Measurements from ENCODE around the gene TMTC1. TPM values are rescaled to one million over a fixed set of nuclear protein-coding genes. Genes with fewer than 3 reads are reported as not detected.

Gene TMTC1
- total RNA-seq, 1 experiment from 2014 or later: 0.17 TPM

DNA sequence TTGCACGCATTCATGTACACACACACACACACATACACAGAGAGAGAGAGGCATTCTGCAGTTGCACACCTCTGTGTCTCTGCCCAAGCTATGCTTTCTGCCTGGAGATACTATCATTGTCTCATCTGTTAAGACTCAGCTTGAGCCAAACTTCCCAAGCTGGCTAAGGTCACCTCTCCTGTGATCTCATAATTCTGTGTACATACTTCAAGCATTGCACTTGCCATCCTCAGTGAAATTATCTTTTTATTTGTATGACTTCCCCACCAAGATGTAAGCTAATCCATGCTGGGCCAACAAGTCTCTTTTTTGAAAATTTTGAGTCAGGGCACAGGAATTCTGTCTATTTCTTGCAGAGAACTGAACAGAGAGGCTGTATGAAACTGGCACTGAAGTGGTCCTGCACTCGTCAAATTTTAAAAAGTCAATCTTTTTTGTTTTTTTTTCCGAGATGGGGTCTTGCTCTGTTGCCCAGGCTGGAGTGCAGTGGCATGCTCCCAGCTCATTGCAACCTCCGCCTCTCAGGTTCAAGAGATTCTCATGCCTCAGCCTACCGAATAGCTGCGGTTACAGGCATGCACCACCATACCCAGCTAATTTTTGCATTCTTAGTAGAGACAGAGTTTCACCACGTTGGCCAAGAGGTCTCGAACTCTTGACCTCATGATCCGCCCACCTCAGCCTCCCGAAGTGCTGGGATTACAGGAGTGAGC lies 44.3 kb downstream of the TMTC1 start:
- CTCF ChIA-PET: no interaction called here
- Mint-ChIP-seq H3K9me3 (ENCODE audit: low read depth, unreplicated experiment) (no peaks in the 10 kb centered on the region), H3K27me3 (ENCODE audit: unreplicated experiment) (no peaks in the 10 kb centered on the region), H3K4me1 (ENCODE audit: low read depth, unreplicated experiment) (no peaks in the 10 kb centered on the region), H3K4me3 (ENCODE audit: low read depth, unreplicated experiment) (no peak overlapping the region), H3K36me3 (ENCODE audit: insufficient read depth, unreplicated experiment) (no peaks in the 10 kb centered on the region), H3K27ac (ENCODE audit: unreplicated experiment) (no peak overlapping the region)
- TF ChIP-seq, protein P1, sequence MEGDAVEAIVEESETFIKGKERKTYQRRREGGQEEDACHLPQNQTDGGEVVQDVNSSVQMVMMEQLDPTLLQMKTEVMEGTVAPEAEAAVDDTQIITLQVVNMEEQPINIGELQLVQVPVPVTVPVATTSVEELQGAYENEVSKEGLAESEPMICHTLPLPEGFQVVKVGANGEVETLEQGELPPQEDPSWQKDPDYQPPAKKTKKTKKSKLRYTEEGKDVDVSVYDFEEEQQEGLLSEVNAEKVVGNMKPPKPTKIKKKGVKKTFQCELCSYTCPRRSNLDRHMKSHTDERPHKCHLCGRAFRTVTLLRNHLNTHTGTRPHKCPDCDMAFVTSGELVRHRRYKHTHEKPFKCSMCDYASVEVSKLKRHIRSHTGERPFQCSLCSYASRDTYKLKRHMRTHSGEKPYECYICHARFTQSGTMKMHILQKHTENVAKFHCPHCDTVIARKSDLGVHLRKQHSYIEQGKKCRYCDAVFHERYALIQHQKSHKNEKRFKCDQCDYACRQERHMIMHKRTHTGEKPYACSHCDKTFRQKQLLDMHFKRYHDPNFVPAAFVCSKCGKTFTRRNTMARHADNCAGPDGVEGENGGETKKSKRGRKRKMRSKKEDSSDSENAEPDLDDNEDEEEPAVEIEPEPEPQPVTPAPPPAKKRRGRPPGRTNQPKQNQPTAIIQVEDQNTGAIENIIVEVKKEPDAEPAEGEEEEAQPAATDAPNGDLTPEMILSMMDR (IDR thresholded peaks at IDR 0.05; ENCODE audit: unreplicated experiment): no peak
- BruUV-seq (replicated peaks): no TSS peak
- intact Hi-C loops (cut with micrococcal nuclease; ENCODE audit: unreplicated experiment): no loop called here
- no peak for DNase-seq

DNA sequence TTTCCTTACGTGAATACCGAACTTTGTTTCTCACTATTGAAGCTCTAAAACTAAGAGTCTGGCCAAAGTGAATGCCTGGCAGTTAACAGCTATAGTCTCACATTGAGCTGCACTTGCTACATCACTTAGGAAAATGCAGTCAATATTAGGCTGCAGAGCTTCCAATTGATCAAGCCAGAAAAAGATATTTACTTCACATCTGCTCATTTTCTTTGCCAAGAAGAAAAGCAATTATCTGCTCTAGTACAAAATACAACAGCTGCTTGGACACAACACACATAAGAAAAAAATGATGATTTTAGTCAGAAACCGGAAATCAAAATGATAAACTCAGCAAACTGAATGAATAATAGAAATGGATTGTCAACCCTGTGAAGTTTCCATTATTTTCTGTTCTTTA lies 45.4 kb downstream of the TMTC1 start:
- no peaks in the 10 kb centered on the region for H3K4me1 Mint-ChIP-seq (ENCODE audit: low read depth, unreplicated experiment)
- BruUV-seq (replicated peaks): no TSS peak
- DNase-seq: no peak
- no peaks in the 10 kb centered on the region for H3K9me3 Mint-ChIP-seq (ENCODE audit: low read depth, unreplicated experiment)
- TF ChIP-seq, protein P1 (IDR thresholded peaks at IDR 0.05; ENCODE audit: unreplicated experiment): no peak
- H3K36me3 Mint-ChIP-seq (ENCODE audit: insufficient read depth, unreplicated experiment): no peaks in the 10 kb centered on the region
- CTCF ChIA-PET: no interaction called here
- no peak overlapping the region for H3K4me3 Mint-ChIP-seq (ENCODE audit: low read depth, unreplicated experiment)
- intact Hi-C loops (cut with micrococcal nuclease; ENCODE audit: unreplicated experiment): no loop called here
- no peaks in the 10 kb centered on the region for H3K27me3 Mint-ChIP-seq (ENCODE audit: unreplicated experiment)
- H3K27ac Mint-ChIP-seq (ENCODE audit: unreplicated experiment): no peak overlapping the region

DNA sequence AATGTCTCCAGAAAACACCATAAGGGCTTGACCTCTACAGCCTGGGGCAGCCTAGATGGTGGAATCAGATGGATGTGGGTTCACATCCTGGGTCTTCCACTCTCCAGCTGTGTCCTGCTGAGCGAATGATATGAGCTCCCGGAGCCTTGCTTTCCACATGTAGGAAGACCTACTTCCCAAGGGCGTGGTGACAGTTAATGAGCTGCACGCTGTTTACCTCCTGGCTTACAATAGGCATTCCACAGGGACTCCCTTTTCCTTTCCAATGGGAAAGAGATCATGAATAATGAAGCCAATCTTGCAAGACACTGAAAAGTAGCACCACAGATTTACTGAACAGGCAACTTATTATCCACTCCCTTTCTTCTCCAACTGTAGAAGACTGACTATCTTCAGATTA lies 46.1 kb downstream of the TMTC1 start:
- Mint-ChIP-seq H3K4me1 (ENCODE audit: low read depth, unreplicated experiment) (no peaks in the 10 kb centered on the region), H3K4me3 (ENCODE audit: low read depth, unreplicated experiment) (no peak overlapping the region), H3K9me3 (ENCODE audit: low read depth, unreplicated experiment) (no peaks in the 10 kb centered on the region), H3K27me3 (ENCODE audit: unreplicated experiment) (no peaks in the 10 kb centered on the region), H3K27ac (ENCODE audit: unreplicated experiment) (no peak overlapping the region), H3K36me3 (ENCODE audit: insufficient read depth, unreplicated experiment) (no peaks in the 10 kb centered on the region)
- intact Hi-C loops (cut with micrococcal nuclease; ENCODE audit: unreplicated experiment): no loop called here
- DNase-seq: no peak
- TF ChIP-seq, protein P1 (IDR thresholded peaks at IDR 0.05; ENCODE audit: unreplicated experiment): no peak
- CTCF ChIA-PET: no interaction called here
- BruUV-seq (replicated peaks): no TSS peak

DNA sequence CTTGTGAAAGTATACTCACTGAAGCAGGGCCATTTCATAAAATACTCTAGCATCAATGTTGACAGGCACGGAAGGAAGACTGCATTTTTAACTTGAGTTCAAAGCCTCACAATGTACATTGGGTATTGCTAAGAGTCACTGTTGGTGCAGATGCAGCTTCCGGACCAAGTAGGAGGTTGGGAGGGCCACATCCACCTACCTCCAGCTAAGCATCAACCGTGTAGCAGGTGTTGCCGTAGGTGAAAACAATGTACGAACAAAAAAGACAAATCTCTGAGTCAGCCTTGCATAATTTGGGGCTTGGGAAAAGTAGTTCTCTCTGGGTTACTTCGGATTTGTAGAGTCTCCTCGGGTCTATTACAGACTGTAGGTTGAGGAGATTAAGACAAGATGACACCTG lies 48.1 kb downstream of the TMTC1 start:
- Mint-ChIP-seq H3K36me3 (ENCODE audit: insufficient read depth, unreplicated experiment) (no peaks in the 10 kb centered on the region), H3K4me3 (ENCODE audit: low read depth, unreplicated experiment) (no peak overlapping the region), H3K4me1 (ENCODE audit: low read depth, unreplicated experiment) (no peaks in the 10 kb centered on the region), H3K9me3 (ENCODE audit: low read depth, unreplicated experiment) (no peaks in the 10 kb centered on the region), H3K27me3 (ENCODE audit: unreplicated experiment) (no peaks in the 10 kb centered on the region), H3K27ac (ENCODE audit: unreplicated experiment) (no peak overlapping the region)
- BruUV-seq (replicated peaks): no TSS peak
- no peak for DNase-seq
- CTCF ChIA-PET: interaction anchor here (0.6 kb wide), 1 partner anchor 183 kb away, joined by 3 read pairs; no protein-coding TSS in a partner anchor
- intact Hi-C loops (cut with micrococcal nuclease; ENCODE audit: unreplicated experiment): no loop called here
- TF ChIP-seq, protein P1 (IDR thresholded peaks at IDR 0.05; ENCODE audit: unreplicated experiment): no peak

All from Calu3 (cell line).